HUDEP-2 (cell line): ENCODE results near the gene ZNF618.

Source experiments
- DNase-seq, 76 experiments: peaks; one replicate each; lab custom pipeline; 2025; ENCODE audit not compliant: unreplicated experiment in 76 of 76; lab: John Stamatoyannopoulos, UW

The ZNF618 gene

DNA sequence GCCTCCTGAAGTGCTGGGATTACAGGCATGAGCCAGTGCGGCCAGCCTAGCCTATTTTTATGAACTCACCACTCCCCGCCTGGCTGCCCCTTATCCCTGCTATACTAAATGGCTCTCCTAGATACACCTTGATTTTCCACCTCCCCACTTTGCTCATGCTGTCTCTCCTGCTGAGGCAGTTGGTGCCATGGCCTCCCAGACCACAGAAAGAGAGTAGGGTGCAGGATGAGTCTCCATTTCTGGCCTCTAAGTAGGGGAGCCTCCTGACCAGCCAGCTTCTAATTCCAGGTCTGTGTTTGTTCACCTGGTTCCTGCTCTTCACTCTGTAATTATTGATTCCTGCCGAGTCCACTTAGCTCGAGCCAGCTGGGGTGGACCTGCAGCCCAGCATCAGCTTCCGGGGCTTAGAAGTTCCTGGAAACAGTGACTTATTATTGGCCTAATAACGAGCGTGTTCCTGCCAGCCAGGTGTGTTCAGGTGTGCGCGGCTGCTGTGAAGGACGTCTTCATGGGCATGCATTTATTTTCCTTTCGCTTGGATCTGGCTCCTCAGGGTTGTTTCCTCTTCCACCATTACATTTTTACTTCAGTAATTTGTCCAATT, 34.0 kb downstream of the ZNF618 start:
- DNase-seq: no peak

DNA sequence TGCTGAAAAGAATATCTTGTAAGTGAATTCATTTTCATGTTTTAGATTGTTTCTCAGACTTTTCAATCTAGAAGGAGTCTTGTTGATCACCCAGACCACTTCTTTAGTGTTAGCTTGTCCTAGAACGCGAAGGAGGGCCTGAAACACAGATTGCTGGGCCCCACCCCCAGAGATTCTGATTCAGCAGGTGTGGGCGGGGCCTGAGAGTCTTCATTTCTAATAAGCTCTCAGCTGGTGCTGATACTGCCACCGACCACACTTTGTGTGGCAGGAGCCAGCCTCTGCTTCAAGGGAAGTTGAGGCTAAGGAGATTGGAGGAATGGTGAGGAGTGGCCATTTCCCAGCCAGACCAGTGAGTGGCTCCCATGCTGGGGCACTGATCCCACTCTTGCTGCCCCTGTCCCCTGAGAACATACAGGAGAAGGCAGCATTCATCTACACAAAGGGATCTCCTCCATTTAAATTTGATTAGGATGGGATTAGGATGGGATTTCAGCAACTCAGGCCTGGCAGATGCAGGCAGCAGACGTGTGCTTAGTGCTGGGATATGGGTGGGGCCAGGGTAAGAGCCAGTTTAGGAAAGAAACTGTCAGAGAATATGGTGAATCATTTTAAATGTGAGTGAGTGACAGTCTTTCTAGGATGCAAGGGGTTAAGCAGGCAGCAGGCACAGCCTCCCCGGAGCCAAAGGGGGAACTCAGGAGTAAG, 35.9 kb downstream of the ZNF618 start:
- DNase-seq: no peak

DNA sequence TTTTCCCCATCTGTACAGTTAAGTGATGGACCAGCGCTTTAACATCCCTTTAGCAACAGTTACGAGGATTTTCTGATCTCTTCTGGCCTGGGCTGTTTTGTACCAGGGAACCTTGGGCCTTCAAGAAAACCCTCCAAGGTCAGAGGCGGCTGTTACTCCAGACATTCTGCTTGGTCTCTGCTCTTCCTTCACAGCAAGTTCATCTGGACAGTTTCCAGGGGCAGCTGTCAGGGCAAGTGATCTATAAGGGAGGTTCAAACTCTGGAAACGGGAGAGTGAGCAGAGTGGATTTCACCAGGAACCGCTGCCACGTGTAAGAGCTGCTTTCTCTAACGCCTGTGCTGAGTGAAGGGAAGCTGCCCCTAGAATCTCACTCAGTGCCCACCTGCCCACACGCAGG, 36.7 kb downstream of the ZNF618 start:
- DNase-seq: no peak

DNA sequence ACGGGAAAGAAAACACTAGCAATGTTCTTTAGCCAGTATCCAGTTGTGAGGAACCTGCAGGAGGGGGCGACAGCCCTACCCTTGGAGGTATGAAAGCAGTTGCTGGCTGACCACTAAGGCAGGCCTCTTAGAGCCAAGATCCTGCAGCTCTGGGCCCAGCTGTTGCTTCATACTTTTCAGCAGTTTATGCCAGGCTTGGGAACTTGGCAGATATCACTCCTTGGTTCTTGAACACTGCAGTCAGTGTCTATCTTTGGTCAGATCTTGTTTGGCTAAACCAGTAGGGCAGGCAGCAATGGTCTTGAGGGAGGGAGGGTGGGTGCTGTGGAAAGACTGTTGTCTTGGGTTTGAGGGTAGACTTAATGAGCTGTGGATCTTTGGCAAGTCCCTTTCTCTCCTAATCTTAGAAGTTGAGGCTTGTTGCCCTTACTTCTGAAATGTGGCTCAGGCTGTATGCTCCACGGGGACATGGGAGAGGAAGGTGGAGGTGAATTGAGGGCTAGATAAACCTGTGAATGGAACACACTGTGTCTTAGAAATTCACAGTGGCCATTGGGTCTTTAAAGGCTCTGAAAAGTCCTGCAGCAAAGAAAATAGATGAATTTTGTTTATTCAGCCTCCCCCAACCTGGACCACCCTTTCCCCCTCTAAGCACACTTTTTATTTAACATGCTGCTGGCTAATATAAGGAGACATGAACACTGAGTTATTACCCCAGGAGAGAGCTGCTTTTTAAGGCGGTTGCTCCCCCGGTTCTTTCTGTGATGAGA, 37.5 kb downstream of the ZNF618 start:
- DNase-seq: no peak

DNA sequence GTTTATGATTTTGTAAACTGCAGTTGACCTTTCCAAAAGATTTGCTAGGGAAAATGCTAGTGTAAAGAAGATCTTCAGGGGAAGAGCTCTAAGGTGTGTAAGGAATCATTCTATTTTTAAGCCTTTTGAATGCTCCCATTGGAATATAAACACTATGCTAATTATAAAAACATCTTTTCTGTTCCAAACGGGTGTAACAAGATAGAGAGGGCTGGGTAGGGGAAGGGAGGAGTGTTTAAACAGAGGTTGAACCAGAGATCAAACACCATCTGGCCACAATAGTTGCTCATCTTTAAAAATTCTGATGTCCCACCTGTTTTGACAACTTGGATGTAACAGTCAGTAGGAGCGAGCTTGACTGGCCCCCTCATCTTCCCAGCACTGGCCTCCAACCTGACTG, 38.4 kb downstream of the ZNF618 start:
- no peak for DNase-seq

DNA sequence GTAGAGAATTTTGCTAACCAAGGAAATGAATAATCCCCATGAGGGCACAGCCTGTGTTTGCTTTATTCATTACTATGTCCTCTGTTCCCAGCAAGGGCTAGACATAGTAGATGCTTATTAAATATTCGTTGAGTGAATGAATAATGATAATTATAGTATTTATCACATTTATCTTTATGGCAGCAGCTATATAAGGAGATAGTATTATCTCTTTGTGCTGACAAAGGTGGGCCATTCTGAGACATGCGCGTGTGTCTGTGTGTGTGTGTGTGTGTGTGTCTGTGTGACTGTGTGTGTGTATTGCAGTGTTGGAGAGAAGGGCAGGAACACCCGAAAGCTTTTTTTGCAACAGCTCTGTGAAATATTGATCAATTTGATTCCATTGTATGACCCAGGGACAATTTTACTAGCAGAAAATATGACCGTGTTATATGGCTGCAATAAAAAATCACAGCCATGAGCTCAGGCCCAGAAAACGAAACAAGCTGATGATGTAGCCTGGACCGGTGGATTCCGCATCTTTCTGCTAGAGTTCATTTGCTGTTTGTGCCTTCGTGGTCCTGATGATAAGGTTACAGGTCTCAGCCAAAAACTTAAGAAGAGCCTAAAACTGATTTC, 39.8 kb downstream of the ZNF618 start:
- no peak for DNase-seq

DNA sequence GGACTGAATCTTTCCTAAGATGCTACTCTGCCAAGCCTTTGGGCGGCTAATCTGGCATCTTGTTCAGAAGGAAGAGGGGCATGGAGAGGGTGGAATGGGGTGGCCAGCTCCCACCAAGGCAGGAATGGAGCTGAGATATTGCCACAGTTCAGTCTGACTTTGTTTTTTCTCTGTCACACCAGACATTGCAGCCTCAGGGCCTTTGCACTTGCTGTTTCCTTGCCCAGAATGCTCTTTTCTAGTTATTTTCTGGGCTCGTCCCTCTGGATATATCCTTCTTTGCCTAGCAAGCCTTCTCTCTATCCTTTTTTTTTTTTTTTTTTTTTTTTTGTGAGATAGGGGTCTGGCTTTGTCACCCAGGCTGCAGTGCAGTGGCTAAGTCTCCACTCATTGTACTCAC, 40.8 kb downstream of the ZNF618 start:
- DNase-seq: no peak

DNA sequence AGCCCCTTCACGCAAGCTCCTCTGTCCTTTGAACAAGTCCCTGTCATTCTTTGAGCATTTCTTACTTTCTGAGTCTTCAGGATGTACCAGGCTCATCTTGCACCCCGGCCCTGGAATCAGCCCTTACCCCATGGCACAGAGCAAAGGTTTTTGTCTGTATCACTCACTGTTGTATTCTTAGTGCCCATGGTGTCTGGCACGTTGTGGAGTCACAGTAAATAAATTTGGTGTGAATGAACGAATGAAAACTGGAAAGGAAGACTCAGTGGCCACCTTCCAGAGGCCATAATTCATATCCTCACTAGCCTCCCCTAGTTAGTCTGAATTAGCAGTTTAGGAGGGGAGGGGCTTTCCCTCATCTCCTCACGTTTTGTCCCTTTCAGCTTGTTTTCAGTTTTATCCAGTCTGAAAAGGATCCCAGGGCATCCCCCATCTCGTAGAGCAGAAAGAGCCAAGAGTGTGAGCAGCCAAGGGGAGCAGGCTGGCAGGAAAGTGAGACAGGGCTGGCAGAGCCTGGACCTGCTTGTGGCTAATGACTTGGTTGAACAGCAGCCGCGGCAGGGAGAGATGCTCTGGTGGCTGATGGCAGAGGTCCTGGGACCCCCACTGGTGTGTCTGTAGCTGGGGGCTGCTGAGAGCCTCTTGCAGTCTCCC, 42.7 kb downstream of the ZNF618 start:
- DNase-seq: no peak

DNA sequence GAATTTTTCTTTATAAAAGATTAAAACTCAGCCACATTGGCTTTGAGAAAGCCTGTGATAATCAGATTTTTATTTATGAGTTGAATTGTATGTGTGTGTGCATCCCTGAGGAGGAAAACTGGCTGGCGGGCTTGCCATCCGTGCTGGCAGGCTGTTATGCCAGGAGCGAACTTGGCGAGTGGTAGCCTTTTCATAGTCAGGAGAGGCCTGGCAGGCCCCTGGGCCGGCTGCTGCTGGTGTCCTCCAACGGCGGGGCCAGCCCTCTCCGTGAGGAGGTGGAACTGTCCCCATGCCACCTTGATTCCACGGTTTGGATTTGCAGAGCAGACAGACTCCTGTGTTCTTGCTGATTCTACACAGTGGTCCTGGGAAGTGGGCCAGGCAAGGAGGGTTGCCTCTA, 43.3 kb downstream of the ZNF618 start:
- no peak for DNase-seq

DNA sequence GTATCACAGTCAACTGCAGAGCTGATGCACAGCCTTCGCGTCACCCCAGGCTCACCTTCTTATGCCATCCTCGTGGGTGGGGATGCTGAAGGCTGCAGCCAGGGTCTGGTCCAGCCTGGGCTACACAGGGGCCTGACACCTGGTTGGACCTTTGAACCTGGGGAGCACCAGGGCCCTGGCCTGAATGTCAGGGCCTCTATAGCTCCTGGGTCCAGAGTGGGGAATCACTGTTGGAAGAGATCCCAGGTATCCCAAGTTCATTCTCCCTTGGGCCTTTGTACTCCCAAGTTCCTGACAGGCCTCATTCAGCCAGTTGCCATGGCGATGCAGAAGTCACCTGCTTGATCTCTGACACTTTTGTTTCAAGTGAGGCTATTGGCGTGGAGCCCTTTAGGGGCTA, 43.8 kb downstream of the ZNF618 start:
- DNase-seq: no peak

DNA sequence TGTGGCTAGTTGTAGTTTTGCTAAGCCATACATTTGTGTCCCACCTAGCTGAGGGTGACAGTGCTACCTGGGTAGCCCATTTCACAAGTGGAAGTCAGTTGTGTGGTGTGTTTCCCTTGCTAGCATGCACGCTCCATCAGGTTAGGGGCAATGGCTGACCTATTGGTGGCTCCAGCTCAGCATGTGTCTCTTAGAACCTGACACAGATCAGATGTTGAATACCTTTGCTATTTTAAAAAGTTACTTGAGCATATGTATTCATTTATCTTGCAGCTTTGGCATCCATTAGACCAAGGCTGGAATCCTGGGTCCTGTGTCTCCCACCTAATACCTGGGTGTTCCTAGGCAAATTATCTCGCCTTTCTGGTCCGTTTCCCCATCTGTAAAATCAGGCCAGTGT, 44.8 kb downstream of the ZNF618 start:
- DNase-seq: no peak

DNA sequence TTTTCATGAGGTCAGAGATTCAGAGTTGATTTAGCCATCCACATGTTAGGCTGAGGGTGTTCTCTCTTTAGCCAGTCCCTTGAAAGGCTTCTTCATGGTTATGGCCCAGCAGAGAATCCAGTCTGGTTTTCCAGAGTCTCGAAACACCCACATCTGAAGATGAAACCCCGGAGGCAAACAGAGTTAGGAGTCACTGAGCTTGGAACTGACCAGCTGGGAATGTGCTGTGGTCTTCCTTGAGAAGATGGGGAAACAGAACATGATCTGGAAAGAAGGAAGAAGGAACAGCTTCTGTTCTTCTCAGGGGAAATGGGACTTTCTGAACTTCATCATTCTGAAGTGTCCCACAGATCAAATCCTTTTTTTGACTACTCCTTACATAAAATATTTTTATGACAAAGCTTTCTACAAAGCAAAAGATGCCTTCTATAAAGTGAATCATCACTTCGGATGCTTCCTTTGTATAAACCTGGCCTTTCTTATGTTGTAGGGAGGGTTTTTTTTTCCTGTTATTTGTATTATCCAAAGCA, 45.4 kb downstream of the ZNF618 start:
- DNase-seq: no peak

DNA sequence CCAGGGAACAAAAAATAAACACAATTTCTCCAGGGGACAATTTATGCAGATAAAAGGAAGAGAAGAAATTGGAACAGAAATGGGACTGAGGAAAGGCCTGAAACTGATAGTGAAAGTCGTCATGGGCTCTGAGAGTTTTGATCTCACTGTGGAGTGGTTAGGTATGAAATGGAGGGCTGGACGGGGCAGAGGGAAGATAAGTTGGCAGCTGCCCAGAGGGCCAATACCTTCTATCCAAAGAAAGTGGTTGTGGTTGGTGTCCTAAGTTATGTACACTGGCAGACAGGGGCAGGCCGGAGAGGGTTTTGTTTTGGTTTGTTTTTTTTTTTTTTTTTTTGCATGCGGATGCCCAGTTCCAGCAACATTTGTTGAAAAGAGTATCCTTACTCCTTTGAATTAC, 46.1 kb downstream of the ZNF618 start:
- DNase-seq: no peak

DNA sequence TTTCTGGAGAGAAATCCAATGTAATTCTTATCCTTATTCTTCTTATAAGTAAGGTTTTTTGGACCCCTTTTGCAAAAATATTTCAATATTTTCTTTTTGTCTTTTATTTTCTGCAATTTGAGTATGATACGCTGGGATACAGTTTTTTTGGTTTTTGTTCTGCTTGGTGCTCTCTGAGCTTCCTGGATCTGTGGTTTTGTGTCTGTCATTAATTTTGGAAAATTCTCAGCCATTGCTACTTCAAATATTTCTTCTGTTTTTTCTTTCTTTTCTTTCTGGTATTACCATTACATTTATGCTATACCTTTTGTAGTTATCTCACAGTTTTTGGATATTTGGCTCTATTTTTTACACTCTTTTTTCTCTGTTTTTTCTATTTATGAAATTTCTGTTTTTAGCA, 50.1 kb downstream of the ZNF618 start:
- no peak for DNase-seq

DNA sequence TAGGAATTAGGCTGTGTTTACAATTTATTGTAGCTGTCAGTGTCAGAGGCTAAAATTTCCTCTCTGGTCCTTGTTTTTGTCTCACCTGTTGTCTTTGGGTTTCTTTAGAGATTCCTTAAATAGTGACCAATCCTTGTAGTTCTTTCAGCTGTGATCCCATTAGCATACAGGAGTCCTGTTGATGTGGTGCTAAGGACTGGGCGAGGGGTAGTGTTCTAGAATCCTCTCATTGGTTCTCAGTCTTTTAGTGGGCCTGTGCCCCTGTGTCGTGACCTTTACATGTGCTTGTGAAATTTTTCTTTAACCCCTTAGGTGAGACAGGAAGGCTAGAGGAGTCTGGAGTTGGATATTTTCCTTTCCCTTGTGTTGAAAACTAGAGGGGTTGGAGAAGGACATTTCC, 51.2 kb downstream of the ZNF618 start:
- no peak for DNase-seq

DNA sequence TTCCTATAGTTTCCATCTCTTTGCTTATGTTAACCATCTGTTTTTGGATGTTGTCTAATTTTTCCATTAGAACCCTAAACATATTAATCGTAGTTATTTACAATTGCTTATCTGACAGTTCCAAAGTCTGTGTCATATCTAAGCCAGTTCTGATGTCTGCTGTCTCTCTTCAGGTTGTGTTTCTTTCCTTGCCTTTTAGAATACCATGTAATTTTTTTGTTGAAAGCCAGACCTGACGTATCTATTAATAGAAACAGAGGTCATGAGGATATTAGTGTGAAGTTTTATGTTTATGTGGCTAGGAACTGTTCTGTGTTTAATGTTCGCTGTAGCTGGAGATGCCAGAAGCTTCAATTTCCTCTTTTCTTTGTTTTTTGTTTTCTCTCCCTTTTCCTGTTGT, 52.2 kb downstream of the ZNF618 start:
- DNase-seq: no peak

DNA sequence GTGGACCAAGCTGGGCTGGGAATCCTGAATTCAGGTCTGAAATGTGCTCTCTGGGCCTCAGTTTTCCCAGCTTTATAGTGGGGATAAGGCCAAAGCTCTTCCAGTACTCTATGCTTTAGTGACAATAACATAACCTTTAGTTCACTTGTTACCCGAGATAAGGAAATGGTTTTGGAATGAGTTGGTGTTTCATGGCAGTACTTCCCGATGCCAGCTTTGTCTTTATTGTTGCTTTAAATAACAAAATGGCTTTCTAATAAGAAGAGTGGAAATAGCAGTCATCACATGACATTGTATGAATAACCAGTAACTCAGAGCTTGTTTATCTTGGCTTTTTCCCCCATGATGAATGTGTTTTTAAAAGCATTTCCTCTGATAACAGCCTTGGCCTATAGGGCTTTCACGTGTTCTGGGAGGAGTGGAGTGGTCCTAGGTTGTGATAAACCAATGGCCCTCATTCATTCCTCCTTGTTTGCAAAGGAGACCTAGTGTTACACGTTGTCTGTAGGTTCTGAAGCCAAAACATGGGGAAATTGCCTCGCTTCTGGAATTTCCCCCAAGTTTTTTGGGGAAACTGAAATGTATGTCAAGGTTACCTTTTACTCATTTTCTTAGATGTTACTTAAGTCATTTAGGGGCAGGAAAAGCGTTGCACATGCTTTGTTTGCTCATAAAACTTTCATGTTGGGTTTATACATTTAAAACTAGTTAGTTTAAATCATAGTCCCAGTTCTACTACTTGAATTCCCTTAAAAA, 53.7 kb downstream of the ZNF618 start:
- DNase-seq: no peak

DNA sequence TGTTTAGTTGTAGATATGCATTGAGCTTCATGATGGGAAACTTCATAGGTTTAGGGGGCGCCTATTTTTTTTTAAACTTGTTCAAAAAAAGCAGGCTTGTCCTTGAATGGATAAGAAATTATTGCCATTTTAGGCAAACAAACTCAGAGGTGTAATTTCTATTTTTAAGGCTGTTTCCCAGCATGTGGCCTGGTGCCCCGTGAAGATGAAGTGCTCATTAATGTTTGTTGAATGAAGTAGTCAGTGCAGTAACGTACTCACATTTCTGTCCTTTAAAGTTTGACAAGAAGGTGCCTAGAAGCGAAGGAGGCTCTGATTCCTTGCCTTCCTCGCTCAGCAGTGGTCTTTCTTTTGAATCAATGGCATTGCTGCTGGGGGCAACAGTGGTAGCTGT, 54.3 kb downstream of the ZNF618 start:
- no peak for DNase-seq

DNA sequence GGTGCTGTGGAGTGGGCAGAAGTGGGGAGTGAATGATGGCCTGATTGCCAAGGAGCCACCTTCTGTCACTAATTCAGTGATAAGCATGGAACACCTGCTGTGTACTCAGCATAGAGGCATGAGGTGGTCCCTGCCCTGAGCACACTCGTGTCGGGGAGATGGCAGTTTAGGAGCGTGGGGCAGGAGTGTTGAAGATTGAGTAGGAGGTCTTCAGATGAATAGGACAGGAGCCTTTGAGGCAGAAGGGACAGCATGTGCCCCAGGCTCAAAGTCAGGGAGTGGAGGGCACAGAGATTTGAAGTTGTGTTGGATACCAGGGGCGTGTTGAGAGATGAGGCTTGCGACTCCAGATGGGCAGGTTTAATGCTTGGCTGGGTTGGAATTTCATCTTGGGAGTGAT, 55.0 kb downstream of the ZNF618 start:
- no peak for DNase-seq

DNA sequence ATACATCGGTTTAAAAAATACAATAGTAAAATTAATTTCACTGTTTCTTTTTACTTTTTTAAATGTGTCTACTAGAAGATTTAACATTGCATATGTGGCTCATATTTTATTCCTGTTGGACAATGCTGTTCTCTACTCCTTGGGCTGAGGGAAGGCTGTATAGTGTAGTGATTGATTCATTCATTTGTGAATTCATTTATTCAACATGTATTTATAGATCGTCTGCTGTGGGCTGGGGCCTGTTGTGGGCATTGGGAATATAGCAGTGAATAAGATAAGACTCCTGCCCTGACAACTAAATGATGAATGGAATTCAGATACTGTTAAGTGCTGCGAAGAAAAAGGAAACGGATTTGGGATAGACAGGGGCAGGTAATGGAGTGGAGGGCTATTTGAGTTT, 55.7 kb downstream of the ZNF618 start:
- DNase-seq: no peak
